HG03196 (cell line): ENCODE results near the gene RPGRIP1L.
"Not testable (repeated sequence)": the region's sequence is repeated elsewhere in the genome, so short reads cannot be mapped to it uniquely, and the experiment has no call there.

Source experiments
- ATAC-seq: cut with Tn5 transposase; IDR thresholded peaks from one replicate; pipeline ENCODE4 v1.9.1; 2021; ENCODE audit not compliant: unreplicated experiment

RPGRIP1L gene

DNA sequence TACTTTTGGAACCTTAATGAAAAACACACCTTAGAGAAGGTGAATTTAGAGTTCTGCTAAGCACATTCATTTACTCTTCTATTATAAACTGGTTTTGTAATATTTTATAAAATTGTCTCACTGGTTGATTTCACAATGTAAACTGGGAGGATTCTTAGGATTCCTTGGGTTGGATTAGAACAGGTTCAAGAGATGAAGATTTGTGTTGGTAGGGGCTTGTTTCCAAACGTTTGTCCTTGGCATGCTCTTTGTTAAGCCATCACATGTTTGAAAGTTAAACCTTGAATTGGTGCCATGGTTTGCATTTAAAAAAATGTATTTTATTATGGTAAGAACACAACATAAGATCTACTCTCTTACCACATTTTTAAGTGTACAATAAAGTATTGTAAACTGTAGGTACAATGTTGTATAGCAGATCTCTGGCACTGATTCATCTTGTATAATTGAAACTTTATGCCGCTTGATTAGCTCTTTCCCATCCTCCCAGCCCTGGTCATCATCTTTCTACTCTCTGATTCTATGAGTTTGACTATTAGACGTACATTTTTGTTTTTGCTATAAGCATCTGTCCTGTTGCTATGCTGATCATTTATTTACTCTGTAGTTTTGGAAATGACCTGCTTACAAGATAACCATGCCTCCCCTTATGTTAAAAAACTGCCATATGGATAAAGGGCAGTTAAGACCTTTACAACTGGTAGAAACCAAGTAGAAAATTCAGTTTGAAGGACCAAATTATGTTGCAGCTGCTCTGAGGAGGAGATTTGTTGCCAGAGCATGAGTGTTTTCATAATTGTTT lies 9.9 kb upstream of the RPGRIP1L start:
- no peak for ATAC-seq

DNA sequence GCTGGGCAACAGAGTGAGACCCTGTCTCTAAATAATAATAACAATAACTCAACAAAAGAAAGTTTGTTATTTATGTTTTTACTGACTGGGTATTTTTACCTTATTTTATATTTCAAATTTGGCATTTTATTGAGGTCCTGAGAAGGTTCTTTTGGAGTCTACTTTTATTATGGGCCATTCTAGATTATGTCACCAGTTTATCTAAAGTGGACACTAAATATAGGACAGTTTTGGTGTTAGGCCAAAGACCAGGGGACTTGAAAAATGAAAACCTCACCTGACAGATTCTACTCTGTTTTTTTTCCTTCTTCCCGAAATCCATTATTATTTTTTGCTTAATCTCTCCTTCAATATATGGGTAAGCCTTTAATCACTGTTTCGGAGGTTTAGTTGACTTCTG lies 8.4 kb upstream of the RPGRIP1L start:
- no peak for ATAC-seq

DNA sequence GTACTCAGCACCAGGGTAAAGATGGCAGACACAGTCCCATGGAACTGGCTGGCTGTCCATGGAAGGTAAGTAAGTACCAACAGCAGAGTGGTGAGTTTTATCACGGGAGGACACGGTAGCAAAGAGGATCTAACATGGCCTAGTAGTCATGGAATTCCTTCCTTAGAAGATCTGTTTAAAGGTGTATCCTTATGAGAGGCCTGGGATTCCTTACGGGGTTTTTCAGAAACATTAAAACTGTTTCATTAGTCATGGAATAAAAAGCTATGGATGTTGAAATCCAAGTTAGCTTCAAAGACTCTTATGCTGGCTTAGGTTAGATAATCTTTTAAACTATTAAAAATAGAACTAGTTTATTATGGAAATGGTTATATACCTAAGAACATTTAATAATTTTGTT lies 7.7 kb upstream of the RPGRIP1L start:
- ATAC-seq: no peak

DNA sequence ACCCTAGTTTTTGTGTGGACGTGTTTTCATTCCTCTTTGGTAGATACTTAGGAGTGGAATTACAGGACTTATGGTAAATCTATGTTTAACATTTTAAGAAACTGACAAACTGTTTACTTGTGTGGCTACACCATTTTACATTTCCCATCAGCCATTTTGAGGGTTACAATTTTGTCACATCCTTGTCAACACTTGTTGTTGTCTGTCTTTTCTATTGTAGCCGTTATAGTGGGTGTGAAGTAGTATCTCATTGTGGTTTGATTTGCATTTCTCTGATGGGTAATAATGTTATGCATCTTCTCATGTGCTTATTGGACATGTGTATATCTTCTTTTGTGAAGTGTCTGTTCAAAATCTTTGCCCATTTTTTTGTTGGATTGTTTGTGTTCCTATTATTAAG lies 4.8 kb upstream of the RPGRIP1L start:
- no peak for ATAC-seq

DNA sequence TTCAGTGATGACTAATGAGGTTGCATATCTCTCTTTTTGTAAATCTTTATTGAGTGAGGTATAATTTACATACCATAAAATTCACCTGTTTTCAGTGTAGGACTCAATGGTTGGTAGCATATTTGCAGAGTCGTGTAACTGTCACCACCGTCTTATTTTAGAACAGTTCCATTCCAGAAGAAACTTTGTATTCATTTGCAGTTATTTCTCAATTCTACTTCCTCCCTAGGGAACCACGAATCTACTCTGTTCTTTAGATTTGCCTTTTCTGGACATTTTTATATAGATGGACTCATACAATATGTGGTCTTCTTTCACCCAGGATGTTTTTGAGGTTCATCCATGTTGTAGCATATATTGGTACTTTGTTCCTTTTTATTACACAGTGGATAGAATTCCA lies 4.0 kb upstream of the RPGRIP1L start:
- ATAC-seq: no peak

DNA sequence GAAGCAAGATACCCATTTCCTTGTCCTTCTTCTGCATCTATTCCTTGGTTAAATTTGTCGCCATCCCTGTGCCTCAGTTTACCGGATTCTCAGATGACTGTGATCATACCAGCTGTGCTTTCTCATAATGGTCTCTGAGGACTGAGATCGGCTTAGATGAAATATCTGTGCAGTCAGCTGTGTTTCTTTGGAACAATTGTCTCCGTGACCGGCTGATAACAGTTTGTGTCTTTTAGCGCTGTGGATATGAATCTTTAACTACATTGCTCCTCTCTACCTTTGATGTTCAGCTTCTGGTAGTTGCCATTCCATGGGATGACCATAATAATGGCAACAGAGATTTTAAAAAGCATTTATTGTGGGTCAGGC lies 770 bp upstream of the RPGRIP1L start:
- ATAC-seq: no peak

DNA sequence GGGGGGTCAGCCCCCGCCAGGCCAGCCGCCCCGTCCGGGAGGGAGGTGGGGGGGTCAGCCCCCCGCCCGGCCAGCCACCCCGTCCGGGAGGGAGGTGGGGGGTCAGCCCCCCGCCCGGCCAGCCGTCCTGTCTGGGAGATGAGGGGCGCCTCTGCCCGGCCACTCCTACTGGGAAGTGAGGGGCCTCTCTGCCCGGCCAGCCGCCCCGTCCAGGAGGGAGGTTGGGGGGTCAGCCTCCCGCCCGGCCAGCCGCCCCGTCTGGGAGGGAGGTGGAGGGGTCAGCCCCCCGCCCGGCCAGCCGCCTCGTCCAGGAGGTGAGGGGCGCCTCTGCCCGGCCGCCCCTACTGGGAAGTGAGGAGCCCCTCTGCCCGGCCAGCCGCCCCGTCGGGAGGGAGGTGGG lies 5.4 kb downstream of the RPGRIP1L start:
- ATAC-seq: not testable (repeated sequence)

DNA sequence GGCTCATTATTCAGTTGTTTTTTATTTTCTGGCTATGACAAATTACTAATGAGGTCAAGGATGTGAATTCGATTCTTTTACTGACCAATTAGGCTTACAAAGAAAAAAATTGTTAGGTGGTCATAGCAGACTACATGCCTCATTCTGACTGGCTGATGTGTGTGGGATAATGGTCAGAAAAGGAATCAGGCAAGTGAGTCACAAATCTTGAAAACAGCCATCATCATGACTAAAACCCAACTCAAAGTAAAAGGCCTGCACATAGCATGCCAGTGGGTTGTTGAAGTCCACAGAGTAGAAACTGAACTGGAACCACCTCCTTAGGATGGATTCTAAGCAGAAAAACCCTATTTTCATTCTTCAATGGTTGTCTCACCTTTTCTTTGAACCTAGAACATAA lies 8.6 kb downstream of the RPGRIP1L start:
- ATAC-seq: no peak

DNA sequence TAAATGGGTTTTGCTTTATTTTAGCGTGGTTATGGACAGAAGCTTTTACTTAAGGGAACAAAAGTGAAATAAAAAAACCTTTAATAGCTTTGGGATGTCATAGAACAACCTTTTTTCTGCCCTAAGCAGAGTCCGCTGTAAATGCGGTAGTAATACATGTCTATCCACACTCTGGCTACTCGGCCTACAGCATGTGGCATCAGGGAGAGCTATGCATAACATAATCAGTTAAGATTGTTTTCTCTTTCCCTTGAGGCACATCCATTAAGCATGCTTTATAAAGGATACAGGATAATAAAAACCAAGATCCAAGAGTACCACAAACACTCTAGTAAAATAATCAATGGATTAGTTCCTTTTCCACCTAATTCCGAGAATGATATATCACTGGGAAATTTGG lies 10.3 kb downstream of the RPGRIP1L start:
- ATAC-seq: no peak

DNA sequence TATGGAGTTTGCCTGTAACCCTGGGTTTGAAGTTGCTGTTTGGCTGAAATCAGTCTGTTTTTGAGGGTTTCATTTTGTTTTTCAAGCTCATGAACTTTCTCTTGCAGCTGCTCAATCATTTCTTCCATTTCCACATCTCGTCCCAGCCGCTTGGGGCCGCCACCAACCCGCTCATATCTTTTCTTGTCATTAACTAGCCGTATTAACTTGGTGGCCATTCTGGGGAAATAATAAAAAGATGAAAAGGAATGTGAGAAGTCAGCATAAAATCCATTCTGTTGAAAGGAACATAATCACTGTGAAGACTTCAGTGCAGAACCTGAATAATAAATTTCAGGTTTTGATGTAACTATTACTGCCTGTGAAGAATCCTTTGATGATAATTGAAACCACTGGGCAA lies 11.5 kb downstream of the RPGRIP1L start:
- ATAC-seq: no peak

DNA sequence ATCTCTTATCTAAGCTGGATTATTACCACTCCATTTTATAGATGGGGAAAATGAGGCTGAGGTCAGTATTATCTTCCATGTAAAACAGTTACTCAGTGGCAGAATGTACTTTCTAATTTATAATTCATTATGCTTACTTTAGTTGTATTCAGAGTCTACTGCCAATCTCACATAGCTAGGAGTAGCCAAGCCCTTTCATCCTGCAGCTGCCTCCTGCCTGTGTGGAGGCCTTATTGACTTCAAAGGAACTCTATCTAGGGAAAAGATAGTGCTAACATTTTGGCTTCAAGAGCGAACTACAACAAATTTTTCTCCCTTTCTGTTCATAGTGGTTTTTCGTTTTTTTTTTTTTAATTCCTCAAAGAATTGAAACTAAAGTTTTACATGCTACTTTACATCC lies 12.9 kb downstream of the RPGRIP1L start:
- ATAC-seq: no peak

DNA sequence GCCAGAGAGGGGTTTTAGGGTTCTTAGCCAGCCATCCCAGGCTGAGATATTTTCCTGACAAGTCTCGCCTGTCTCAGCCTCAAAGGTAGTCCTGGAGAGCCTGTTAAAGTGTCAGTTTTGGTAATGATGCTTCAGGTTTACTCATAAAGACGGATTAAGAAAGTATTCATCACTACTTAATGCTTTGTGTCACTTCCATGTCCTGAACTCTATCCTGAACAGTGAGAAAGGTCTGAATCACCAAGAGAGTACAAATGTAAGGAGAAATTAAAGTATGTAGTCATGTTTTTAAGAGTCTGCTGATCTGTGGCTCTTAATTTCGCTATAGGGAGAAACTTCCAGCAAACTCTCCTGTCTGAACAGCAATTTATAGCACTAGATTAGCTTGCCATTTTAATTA lies 14.0 kb downstream of the RPGRIP1L start:
- ATAC-seq: no peak

DNA sequence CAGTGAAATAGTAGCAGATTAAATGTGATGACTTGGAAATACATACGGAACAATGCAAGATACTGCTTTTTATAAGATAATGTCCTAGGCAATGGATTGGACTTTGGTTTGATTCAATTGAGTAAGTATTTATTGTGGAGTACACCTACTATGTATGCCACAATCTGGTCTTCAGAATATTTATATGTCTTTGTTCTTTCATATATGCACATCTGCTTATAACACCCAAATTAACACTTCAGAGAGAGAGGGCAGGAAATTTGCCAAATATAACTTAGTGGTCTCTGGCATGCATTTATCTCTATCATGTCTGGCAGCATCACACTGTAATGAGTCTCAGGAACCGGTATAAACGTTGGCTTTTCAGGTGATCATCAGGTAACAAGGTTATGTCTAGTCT lies 16.9 kb downstream of the RPGRIP1L start:
- ATAC-seq: no peak

DNA sequence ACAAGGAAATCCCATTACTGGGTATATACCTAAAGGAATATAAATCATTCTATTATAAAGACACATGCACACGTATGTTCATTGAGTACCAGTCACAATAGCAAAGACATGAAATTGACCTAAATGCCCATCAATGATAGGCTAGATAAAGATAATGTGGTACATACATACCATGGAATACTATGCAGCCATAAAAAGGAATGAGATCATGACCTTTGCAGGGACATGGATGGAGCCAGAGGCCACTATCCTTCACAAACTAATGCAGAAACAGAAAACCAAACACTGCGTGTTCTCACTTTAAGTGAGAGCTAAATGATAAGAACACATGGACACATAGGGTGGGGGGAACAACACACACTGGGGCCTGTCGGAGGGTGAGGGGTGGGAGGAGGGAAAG lies 18.3 kb downstream of the RPGRIP1L start:
- not testable (repeated sequence) for ATAC-seq

DNA sequence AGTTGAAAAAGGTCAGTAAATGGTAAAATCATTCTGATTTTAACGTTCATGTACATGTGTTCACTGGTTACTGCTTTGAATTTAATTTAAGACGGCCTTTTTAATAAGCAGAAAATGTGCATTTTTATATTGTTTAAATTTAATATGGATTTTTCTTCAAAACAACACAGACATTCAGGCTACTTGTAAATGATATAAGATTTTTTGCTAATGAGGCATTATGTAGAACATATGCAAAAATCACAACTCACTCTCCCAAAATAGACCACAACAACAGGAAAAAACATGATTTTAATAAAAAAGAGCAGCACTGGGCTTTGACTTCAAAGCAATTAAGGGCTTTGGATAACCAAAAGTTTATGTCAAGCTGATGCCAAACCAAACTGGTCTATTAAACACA lies 22.3 kb downstream of the RPGRIP1L start:
- no peak for ATAC-seq

DNA sequence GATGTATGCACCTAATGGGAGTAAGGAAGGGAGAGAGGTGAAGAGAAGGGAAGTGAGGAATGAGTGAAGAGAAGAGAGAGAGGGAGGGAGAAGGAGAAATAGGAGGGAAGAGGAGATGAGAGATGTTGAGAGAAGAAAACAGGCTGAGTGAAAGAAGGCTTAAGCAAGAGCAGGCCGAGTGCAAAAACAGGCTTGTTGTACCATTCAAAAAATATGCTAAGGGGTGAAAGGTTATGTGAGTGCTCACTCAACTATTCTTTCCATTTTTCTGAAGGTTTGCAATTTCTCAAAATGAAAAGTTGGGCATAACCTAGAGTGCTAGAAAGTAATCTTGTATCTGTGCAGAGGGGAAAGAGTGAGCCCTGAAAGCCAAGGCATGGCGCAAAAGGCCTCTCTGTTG lies 22.9 kb downstream of the RPGRIP1L start:
- no peak for ATAC-seq

DNA sequence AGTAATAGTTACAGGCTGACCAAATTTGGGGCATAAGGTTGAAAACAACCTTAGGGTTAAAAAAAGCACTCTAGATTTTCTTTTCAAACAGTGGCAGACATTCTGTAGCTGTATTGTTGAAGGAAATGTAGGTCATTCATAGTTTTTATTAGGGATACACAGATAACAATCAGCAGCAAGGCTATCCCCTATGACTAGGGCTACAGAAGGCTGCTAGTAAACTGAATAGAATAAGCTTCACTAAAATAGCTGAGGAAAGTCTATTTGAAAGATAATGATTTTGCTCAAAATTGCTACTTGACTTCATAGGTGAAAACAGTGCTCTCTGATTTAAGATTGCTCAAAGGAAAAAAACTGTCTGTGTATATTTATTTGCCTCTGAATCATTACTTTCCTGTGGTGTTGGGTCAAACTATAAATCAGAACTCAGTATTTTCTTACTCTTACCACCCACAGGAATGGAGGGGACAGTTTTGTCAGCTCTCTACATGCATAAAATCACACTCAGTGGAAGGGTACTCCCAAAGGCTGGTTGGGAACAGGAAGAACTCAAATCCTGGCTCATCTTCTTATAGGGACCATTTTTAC lies 24.8 kb downstream of the RPGRIP1L start:
- ATAC-seq: no peak

DNA sequence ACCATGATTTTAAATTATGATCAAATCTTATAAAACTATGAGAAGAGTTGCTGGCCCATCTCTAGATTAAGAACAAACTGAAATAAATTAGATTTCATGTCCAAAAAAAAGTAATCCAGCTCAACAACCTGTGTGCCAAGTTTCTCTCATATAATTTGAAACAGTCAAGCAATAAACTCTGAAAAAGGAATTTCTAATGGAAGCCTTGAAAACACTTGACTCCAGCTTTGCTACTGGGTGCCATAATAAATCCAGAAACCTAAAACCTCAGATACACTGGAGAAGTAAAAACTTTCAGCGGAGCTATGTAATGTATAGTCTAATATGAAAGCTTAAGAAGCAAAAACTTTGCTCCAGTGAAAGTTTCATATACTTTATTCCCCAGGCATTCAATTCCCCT lies 25.5 kb downstream of the RPGRIP1L start:
- no peak for ATAC-seq

DNA sequence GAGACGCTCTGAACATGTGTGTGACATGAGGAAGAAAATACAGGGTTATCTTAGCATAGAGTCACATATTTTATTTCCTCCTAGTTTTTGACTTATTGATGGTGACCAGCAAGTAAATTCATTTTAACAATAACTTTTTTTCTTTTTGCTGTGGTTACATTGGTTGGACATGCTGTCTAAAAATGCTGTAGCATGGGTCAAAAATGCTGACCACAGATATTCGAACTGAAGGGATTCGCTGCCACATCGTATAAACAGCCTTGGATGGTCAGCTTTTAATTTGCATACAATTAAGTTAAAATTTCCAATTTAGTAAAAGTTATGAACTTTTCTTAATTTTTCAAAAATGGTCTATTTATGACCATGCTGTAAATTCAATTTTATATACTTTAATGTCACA lies 30.5 kb downstream of the RPGRIP1L start:
- no peak for ATAC-seq

DNA sequence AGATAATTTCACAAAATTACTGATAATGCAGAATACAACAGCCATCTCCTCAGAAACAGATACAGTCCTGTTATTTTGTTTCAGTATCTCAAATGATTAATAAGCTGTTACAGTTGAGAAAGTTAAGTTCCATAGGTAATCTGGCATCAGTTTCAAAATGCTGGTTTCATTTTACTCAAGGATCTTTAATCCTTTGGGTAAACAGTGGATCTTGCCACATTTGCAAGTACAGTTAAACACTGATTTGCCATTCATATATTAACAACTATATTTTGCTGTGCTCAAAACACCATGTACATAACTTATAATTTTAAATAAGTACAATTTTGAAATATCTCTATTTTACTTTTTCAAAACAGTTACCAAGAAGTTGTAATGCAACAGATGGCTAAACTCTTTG lies 31.2 kb downstream of the RPGRIP1L start:
- ATAC-seq: no peak

DNA sequence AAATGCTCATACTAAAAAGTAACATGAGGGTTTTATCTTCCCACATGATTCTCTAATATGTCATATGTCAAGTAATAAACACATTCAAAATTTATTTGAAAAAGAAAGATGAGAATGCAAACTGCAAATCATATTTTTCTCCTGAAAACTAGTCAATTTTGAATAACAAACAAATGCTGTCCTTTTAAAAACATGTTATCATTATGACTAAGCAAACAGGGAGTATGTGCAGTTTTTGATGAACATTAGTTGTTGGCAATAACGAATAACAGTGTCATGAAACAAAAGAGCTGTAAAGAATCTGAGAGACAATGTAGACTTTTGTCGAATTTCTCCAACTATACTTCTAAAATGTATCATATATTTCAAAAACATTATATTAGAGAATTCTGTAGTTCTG lies 34.8 kb downstream of the RPGRIP1L start:
- no peak for ATAC-seq

DNA sequence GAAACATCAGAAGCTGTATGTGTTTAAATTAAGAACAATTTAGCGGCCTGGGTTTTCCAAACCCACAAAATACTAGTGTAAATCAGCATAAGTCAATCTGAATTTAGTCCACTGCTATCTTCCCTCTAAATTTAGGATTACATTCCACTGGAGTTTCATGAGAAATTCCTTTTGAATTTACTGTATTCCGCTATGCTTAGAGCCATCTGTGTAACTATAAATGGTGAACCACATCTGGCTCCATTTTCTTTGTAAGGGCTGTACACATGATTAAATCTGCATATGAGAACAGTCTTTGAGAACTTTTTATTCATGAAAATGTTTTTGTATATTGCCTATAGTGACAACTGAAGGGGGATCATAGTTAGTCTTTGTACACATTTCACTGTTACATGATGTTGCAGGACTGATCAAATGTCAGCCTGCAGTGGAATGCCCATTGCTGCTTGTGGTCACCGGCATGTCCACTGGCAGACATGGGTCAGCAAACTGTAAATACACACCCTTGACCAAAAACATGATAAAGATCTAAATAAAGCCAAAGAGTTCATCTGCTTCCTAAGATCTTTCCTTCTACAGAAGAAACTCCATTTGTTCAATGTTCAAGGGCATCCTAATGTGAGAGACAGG lies 36.8 kb downstream of the RPGRIP1L start:
- no peak for ATAC-seq
